G401 (cell line): ENCODE data around the gene KISS1. TPM values are rescaled to one million over a fixed set of nuclear protein-coding genes. Genes with fewer than 3 reads are reported as not detected.

Source experiments
- DNase-seq: peaks from one replicate; pipeline ENCODE4 v3.0.0-alpha.2; 2015; ENCODE audit warnings: low spot score
- in situ Hi-C: cut with HindIII; loops from 2 replicates; pipeline ENCODE4 v1.10.0; 2016; ENCODE audit warnings: low sequenced_read_pairs, mixed read lengths
- total RNA-seq: library from RNA; depleted of rRNA; stranded (reverse); fragments of >200 nt; shearing (Covaris generic); gene quantifications from 2 replicates; pipeline ENCODE4 v1.2.3, GENCODE V29; 2014; rRNA removed

KISS1 gene
- total RNA-seq, 1 experiment from 2014 or later = not detected

DNA sequence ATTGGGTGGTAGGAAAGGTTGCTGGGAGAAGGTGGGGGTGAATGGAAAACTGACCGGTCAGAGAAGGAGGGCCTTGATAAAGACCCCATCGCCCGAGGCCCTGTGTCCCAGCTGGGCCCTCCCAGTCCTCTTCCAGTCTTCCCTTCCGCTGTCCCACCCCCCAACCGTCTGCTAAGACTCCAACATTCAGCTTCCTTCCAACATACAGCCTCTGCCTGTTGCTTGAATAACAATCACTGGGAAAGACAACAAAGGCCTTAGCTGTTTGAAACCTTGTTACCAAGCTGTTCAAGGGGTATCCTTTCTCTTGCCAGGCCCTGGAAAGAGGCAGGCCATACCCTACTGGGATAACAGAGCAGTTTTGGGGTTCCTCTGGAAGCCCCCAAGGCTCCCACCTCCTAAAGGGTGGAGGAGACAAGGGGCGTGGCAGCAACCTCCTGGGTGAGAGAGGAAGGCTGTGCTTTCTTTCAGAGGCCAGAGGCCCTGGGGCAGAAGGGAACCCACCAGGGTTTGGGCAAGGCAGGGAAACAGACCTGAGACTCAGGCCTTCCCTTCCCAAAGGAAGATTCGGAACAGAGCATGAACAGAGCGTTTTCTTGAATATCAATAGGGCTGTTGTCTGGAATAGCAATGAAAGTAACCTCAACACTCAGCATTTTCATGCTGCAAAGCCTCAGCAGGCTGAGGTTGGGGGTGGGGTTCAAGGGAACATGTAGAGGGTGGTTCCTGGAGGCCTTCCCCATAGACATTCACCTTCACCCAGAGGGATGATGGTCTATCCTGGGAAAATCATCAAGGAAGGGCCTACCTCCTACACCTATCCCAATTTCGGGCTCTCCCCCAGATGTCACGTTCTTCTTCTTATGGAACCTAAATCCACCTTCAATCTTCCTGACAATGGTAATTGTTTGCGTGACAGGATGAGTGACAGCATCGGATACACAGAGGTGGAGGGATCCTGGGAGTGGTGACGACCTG, 48.6 kb downstream of the KISS1 start:
- DNase-seq = no peak
- in situ Hi-C loops = loop anchor here (25.0 kb wide), 1 partner anchor 285 kb away; the partner anchor contains the start of gene SNRPE

DNA sequence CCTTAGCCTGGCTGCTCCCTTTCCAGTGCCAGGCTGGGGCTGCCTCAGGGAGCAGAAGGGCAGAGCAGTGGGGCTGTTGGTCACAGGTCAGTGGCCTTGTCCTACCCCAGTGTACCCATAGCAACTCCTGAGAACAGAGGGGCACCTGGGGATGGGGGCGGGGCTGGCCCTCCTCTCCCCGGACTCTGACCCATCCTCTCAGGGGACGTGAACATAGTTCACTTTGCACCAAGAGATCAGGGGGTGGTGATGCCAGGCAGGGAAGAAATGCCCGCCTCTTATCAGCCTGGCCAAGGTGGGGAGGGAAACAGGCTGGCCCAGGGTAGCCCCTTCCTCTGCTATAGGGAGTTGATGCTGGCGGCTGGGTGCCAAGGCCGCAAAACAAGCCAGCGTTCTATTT, 49.3 kb downstream of the KISS1 start:
- DNase-seq = no peak
- in situ Hi-C loops = loop anchor here (25.0 kb wide), 1 partner anchor 285 kb away; the partner anchor contains the start of gene SNRPE

DNA sequence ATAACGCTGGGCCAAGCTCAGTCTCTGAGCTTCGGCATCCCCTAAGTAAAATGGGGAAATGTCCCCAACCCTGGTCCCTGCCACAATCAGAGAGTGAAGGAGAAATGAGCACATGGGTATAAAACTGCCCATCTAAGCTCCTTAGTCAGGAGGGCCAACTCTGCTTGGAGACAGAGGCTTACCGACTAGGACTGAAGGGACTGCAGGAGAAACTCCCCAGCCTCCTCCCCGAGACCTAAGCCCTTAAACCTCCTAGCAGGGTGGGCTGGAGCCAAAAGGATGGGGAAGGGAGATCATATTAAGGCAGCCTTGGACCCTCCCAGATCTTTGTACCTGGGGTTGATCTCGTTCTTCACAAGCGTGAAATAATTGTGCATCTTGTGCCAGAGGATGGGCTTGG, 50.0 kb downstream of the KISS1 start:
- in situ Hi-C loops = loop anchor here (25.0 kb wide), 1 partner anchor 284 kb away; the partner anchor contains the start of gene SNRPE
- no peak for DNase-seq

DNA sequence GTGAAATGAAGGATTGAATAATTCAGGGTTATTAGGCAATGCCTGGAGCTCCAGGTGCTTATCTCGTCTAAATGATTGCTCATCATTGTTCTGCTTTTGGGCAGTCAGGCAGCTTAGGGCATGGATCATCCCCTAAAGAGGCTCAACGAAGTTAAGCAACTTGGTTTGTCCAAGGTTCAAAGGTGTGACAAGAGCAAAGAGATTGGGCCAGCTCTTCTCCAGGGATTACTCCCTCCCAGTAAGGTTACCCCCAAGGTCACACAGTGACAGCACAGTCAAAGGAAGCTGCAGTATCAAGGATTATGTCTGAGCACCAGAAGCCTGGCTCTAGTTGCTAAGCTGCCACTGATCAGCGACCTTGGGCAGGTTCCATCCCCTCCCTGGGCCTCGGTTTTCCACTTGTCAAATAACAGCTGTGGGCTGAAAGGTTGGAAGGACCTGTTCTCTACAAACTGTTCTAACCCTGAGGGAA, 51.2 kb downstream of the KISS1 start:
- DNase-seq = no peak
- in situ Hi-C loops = loop anchor here (25.0 kb wide), 1 partner anchor 283 kb away; the partner anchor contains the start of gene SNRPE

DNA sequence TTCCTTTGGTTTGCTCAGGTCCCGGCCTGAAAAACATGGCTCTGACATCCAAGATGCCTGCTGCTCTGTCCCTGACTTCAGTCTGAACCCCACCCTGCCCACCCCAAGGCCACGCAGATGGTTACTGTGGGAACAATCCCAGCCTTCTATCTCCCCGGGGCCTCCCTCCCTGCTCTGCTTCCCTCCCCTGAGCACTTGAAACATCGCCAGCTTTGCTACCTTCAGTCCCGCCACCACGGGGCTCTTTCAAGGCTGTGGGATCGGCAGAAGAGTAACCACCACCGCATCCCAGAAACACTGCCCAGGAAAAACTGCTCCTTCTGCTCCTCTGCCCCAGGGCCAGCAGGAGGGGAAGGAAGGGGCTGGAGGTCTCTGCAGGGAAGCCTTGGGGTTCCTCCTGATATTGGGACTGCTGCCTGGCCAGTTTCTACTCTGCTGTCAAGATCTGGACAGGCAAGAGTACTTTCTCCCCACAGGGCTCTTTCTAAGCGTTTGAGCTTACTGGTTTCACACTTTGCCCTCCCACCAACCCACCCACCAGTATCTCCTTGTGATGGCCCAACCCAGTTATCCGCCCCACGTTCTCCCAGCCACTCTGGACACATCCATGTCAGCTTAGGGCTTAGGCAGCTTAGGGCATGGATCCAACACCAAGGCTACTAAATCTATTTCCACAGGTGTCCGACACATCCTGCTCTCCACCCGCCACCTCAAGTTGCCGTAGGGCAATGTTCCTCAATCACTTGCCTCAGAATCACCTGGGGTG, 52.8 kb downstream of the KISS1 start:
- in situ Hi-C loops = loop anchor here (25.0 kb wide), 1 partner anchor 281 kb away; the partner anchor contains the start of gene SNRPE
- no peak for DNase-seq

DNA sequence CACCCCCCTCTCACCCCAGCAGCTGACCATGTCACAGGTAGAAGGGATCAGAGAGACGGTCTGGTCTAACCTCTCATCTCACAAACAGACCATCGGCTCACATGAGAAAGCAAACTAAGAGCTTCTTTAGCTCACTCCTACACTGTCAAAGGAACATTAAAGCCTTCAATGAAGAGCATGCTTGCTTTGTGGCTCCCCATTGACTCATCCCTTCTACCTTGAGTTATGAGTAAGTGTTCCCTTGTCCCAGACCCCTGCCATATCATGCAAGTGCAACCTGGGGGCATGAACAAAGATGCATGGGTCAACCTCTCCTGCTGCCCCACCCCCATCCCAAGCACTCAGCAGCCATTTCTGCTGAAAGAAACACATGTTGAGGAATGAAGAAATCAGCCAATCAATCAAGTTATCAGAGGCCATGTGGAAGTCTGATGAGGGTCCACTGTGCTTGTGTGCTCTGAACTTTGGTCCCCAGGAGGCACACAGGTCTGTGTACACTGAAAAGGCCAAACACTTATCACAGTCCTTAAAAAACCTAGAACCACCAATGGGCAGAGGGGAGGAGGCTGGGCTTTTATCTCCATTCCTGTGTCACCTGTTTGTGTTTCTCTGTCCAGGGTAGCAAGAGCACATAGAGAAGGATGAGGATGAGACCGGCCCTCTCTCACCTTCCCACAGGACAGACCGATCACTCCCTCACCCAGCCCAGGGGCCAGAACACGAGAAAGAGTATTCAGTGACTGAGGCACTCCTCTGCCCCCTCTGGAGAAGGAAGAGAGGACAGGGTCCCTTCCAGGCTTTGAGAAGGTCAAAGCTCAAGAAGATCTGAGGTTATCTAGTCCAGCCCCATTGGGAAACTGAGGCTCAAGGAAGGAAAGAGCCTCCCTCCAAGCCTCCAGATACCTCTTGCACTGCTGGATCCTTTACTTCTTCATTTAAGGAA, 54.0 kb downstream of the KISS1 start:
- no peak for DNase-seq
- in situ Hi-C loops = loop anchor here (25.0 kb wide), 1 partner anchor 280 kb away; the partner anchor contains the start of gene SNRPE

DNA sequence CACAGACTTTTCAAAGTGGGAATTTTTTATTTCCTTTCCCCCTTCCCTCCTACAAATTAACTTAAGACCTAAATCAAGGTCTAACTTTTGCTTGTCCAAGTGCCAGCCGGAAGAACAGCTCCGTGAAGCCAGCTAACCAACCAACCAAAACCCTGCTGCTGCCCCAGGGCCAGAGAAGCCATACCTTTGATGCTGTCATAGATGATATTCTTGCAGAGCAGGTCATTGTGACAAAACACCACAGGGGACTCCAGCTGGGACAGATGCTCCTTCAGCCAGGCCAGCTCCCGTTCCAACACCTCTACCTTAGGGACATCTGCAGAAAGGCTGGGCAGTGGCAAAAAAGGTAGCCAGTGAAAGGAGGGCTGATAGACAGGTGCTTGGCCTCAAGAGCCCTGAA, 55.2 kb downstream of the KISS1 start:
- DNase-seq = no peak
- in situ Hi-C loops = loop anchor here (25.0 kb wide), 1 partner anchor 279 kb away; the partner anchor contains the start of gene SNRPE

Other genes starting within 250 kb of the KISS1 start
- 0.06 TPM in 1 of 2 replicates, not detected in the other for gene SOX13, start 123.4 kb downstream of the KISS1 start, total RNA-seq
- gene ETNK2, start 44.4 kb downstream of the KISS1 start, total RNA-seq = 11.9 and 15.8 TPM in 2 replicates
- not detected in 2 replicates for gene REN, start 30.2 kb downstream of the KISS1 start, total RNA-seq
- gene GOLT1A, start 17.5 kb upstream of the KISS1 start, total RNA-seq = not detected in 2 replicates
- gene PLEKHA6, start 163.4 kb upstream of the KISS1 start, total RNA-seq = not detected in 2 replicates
- 16.4 and 30.7 TPM in 2 replicates for gene PPP1R15B, start 215.3 kb upstream of the KISS1 start, total RNA-seq